ENCODE results near the gene CYFIP1. TPM values are rescaled to one million over a fixed set of nuclear protein-coding genes. Genes with fewer than 3 reads are reported as not detected.

The CYFIP1 gene
- total RNA-seq, 1 donor from 2014 or later, result 140 TPM

- intact Hi-C loops (cut with DNase I), result no loop called here
- no peak for ATAC-seq
- DNase-seq (ENCODE audit: low spot score), result no peak
Measured at GRCh38 chr15:22881739-22882440, 98.3 kb downstream of the CYFIP1 start.

- no peak for DNase-seq (ENCODE audit: low spot score)
- intact Hi-C loops (cut with DNase I), result no loop called here
- ATAC-seq, result no peak
Measured at GRCh38 chr15:22880981-22881738, 99.0 kb downstream of the CYFIP1 start.

GRCh38 chr15:22880068-22880980, 99.8 kb downstream of the CYFIP1 start:
- ATAC-seq, result no peak
- intact Hi-C loops (cut with DNase I), result no loop called here

GRCh38 chr15:22878103-22878502, 102.1 kb downstream of the CYFIP1 start:
- intact Hi-C loops (cut with DNase I), result no loop called here

More at GRCh38 chr15:22880068-22880980, 99.8 kb downstream of the CYFIP1 start:
- no peak for DNase-seq (ENCODE audit: low spot score)

GRCh38 chr15:22877607-22878006, 102.6 kb downstream of the CYFIP1 start:
- intact Hi-C loops (cut with DNase I), result no loop called here
- DNase-seq (ENCODE audit: low spot score) (no peak), ATAC-seq (no peak)

More at GRCh38 chr15:22878103-22878502, 102.1 kb downstream of the CYFIP1 start:
- DNase-seq (ENCODE audit: low spot score) (no peak), ATAC-seq (no peak)

- DNase-seq (ENCODE audit: low spot score) (no peak), ATAC-seq (no peak)
- intact Hi-C loops (cut with DNase I), result no loop called here
Measured at GRCh38 chr15:22877117-22877516, 103.1 kb downstream of the CYFIP1 start.

- intact Hi-C loops (cut with DNase I), result no loop called here
- DNase-seq (ENCODE audit: low spot score) (no peak), ATAC-seq (no peak)
Measured at GRCh38 chr15:22874966-22875365, 105.2 kb downstream of the CYFIP1 start.

GRCh38 chr15:22874256-22874655, 105.9 kb downstream of the CYFIP1 start:
- no peak for DNase-seq (ENCODE audit: low spot score)
- ATAC-seq, result no peak
- intact Hi-C loops (cut with DNase I), result no loop called here

- intact Hi-C loops (cut with DNase I), result no loop called here
- DNase-seq (ENCODE audit: low spot score) (no peak), ATAC-seq (no peak)
Measured at GRCh38 chr15:22873841-22874240, 106.3 kb downstream of the CYFIP1 start.

GRCh38 chr15:22872936-22873701, 107.0 kb downstream of the CYFIP1 start:
- no peak for DNase-seq (ENCODE audit: low spot score)
- intact Hi-C loops (cut with DNase I), result no loop called here
- no peak for ATAC-seq

- DNase-seq (ENCODE audit: low spot score), result no peak
- intact Hi-C loops (cut with DNase I), result no loop called here
Measured at GRCh38 chr15:22871481-22872086, 108.6 kb downstream of the CYFIP1 start.

GRCh38 chr15:22870865-22871264, 109.3 kb downstream of the CYFIP1 start:
- intact Hi-C loops (cut with DNase I), result no loop called here
- DNase-seq (ENCODE audit: low spot score) (no peak), ATAC-seq (no peak)

More at GRCh38 chr15:22871481-22872086, 108.6 kb downstream of the CYFIP1 start:
- ATAC-seq, result no peak

- intact Hi-C loops (cut with DNase I), result no loop called here
- ATAC-seq (no peak), DNase-seq (ENCODE audit: low spot score) (no peak)
Measured at GRCh38 chr15:22869856-22870255, 110.3 kb downstream of the CYFIP1 start.

- ATAC-seq (no peak), DNase-seq (ENCODE audit: low spot score) (no peak)
- intact Hi-C loops (cut with DNase I), result no loop called here
Measured at GRCh38 chr15:22868928-22869327, 111.2 kb downstream of the CYFIP1 start.

- no peak for DNase-seq (ENCODE audit: low spot score)
- intact Hi-C loops (cut with DNase I), result no loop called here
- no peak for ATAC-seq
Measured at GRCh38 chr15:22868495-22868894, 111.7 kb downstream of the CYFIP1 start.

- ATAC-seq (no peak), DNase-seq (ENCODE audit: low spot score) (no peak)
- intact Hi-C loops (cut with DNase I), result no loop called here
Measured at GRCh38 chr15:22867886-22868285, 112.3 kb downstream of the CYFIP1 start.

- intact Hi-C loops (cut with DNase I), result no loop called here
- ATAC-seq, result no peak
- DNase-seq (ENCODE audit: low spot score), result no peak
Measured at GRCh38 chr15:22866079-22866478, 114.1 kb downstream of the CYFIP1 start.

GRCh38 chr15:22863356-22863755, 116.8 kb downstream of the CYFIP1 start:
- DNase-seq (ENCODE audit: low spot score) (no peak), ATAC-seq (no peak)
- intact Hi-C loops (cut with DNase I), result no loop called here
